ENCODE measurements around the gene CKM. TPM values are rescaled to one million over a fixed set of nuclear protein-coding genes. Genes with fewer than 3 reads are reported as not detected.
A peak's percentile ranks its signal among the peaks of the same experiment; 100 is the strongest.

Gene CKM
- total and polyA plus RNA-seq, 2 of the 4 experiments (the other 2 are of a cell fraction): not detected

DNA sequence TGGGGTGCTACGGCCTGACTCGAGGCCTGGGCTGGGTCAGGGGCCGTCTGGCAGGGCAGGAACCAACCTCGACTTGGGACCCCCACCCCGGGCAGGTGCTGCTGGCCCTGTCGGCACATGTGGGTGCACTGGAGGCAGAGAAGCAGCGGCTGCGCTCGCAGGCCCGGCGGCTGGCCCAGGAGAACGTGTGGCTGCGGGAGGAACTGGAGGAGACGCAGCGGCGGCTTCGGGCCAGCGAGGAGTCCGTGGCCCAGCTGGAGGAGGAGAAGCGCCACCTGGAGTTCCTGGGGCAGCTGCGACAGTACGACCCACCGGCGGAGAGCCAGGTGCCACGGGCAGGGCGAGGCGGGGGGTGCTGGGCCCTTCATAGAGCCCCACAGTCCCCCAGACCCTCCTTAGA, 23.8 kb upstream of the CKM start:
- no peaks in the 10 kb centered on the region for H3K9me3 ChIP-seq (ENCODE audit: control insufficient read depth, insufficient read depth, low read length)
- ATAC-seq (ENCODE audit: low read depth) (no peak), DNase-seq (no peak)
- no peak overlapping the region for H2AK5ac ChIP-seq (ENCODE audit: low read depth, low read length)
- no peak overlapping the region for H3K14ac ChIP-seq (replicated peaks; ENCODE audit: low read depth, low read length)
- H4K20me1 ChIP-seq (ENCODE audit: insufficient read depth, low read length): peaks cover 8% of the 10 kb centered on the region
- H4K91ac ChIP-seq (ENCODE audit: insufficient read depth, low read depth, low read length): no peak overlapping the region
- ChIA-PET CTCF (no interaction called here), POLR2A (ENCODE audit: unreplicated experiment) (interaction anchor here (0.5 kb wide), 1 partner anchor 110 kb away, joined by 3 read pairs; no protein-coding TSS in a partner anchor)
- H4K8ac ChIP-seq (ENCODE audit: low read depth in 2 of 2, low read length in 2 of 2): no peak overlapping the region
- no peaks in the 10 kb centered on the region for H3K79me1 ChIP-seq (ENCODE audit: low read depth in 1 of 2, low read length in 2 of 2)
- no peak overlapping the region for H2BK20ac ChIP-seq (ENCODE audit: low read depth, low read length)
- H2AFZ ChIP-seq (replicated peaks; ENCODE audit: low read length, poor library complexity): peak overlapping the region; percentile 32
- no peak overlapping the region for H2BK120ac ChIP-seq (ENCODE audit: low read depth, low read length)
- H3K4me2 ChIP-seq (ENCODE audit: low read depth, low read length): no peak overlapping the region
- no peak overlapping the region for H4K5ac ChIP-seq (ENCODE audit: low read depth, low read length)
- H3K36me3 ChIP-seq (ENCODE audit: control insufficient read depth, insufficient read depth, low read length): peaks cover 10% of the 10 kb centered on the region
- no TSS peak for BruUV-seq (replicated peaks)
- H3K4me1 ChIP-seq (ENCODE audit: control insufficient read depth, insufficient read depth, low read length): no peaks in the 10 kb centered on the region
- TF ChIP-seq MAFK (IDR thresholded peaks at IDR 0.05; ENCODE audit: low read depth, low read length) (no peak), NFE2L2 (IDR thresholded peaks at IDR 0.05; ENCODE audit: low read depth, low read length) (no peak), RAD21 (IDR thresholded peaks at IDR 0.05; ENCODE audit: low read length) (no peak)
- no peak overlapping the region for H3K18ac ChIP-seq (ENCODE audit: low read depth, low read length)
- no peak overlapping the region for H2BK15ac ChIP-seq (ENCODE audit: low read depth, low read length)
- H3K4me3 ChIP-seq (ENCODE audit: insufficient read depth, low read depth, low read length): no peak overlapping the region
- no peak overlapping the region for H3K9ac ChIP-seq (ENCODE audit: low read depth, low read length)
- H2AK9ac ChIP-seq (replicated peaks; ENCODE audit: low read depth, low read length, poor library complexity): peak overlapping the region; percentile 42
- 59% methylated on average over 10 of the region's 27 CpGs; no CpG with 5 or more reads in 1 of the 2 experiments for WGBS, 2 experiments (ENCODE audit: extremely low coverage in 2 of 2, insufficient read length in 1 of 2)
- H3K27me3 ChIP-seq (ENCODE audit: control insufficient read depth, insufficient read depth, low read length): peaks cover 9% of the 10 kb centered on the region
- H3K27ac ChIP-seq (ENCODE audit: insufficient read depth, low read length): no peak overlapping the region
- H3K4ac ChIP-seq (ENCODE audit: low read depth, low read length): no peak overlapping the region
- in situ Hi-C loops (cut with MboI; ENCODE audit: low sequenced_read_pairs) (no loop called here), intact Hi-C loops (cut with micrococcal nuclease) (no loop called here), dilution Hi-C loops (cut with HindIII; ENCODE audit: low sequenced_read_pairs, unreplicated experiment) (no loop called here)
- H3K56ac ChIP-seq (ENCODE audit: extremely low read depth, insufficient read depth, low read length): no peak overlapping the region
- H2BK5ac ChIP-seq (ENCODE audit: low read depth, low read length, poor library complexity, severe bottlenecking): no peak overlapping the region
- peaks cover 2% of the 10 kb centered on the region; the same call in 1 of the 2 replicates for H3K9me1 ChIP-seq (ENCODE audit: insufficient read depth, low read length)
- H3K23ac ChIP-seq (ENCODE audit: low read depth, low read length): no peak overlapping the region

All from IMR-90 (cell line).